Erythroblast (primary cell): Measurements from ENCODE around the gene MOCS1.

ENCODE experiments used
- GATA1 ChIP-seq: IDR thresholded peaks from 2 replicates; pipeline ENCODE4 v1.6.1; 2011; ENCODE audit warnings: low read depth, mild to moderate bottlenecking, control low read depth, low read length, moderate library complexity
- POLR2A ChIP-seq: IDR thresholded peaks from 2 replicates; pipeline ENCODE4 v1.6.1; 2011; ENCODE audit warnings: mild to moderate bottlenecking, low read length

DNA sequence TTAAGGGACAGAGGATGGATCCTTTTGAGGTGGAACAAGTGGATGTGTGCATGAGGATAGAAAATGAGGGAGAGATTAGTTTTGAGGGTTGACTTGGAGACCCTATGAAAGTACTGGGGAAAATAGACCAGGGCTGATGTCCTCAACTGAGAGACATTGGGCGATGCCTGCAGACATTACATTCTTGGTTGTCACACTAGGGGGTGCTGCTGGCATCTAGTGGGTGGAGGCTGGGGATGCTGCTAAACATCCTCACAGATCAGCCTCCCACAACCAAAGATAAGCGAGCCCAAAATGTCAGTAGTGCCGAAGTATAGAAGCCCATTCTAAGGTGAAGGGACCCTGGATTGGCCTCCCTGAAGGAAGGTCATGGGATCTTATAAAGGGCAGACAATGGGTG lies 63.3 kb downstream of the MOCS1 start:
- TF ChIP-seq POLR2A (no peak), GATA1 (no peak)
